Stomach (tissue), 4 donors: ENCODE measurements around the gene ABCA8.

Experiments used
- CTCF ChIP-seq, 7 experiments: fragments of 450-650 bp in 4 of 7; fragments of 200-600 bp in 3 of 7; sonication (generic) in 3 of 7; IDR thresholded peaks; one replicate each; pipeline ENCODE4 v1.5.1; 2016 to 2019; ENCODE audit warnings: antibody characterized with exemption in 7 of 7, control low read depth in 2 of 7, mild to moderate bottlenecking in 1 of 7
- EP300 ChIP-seq: sonication (generic); formaldehyde crosslinking; IDR thresholded peaks from one replicate; pipeline ENCODE4 v1.6.1; 2017; ENCODE audit warnings: antibody characterized with exemption

- TF ChIP-seq EP300 (no peak), CTCF (IDR thresholded peaks at IDR 0.05) (no peak)
Measured at GRCh38 chr17:68824707-68825106, 130.5 kb downstream of the ABCA8 start.
